ENCODE results near the gene FLNC. TPM values are rescaled to one million over a fixed set of nuclear protein-coding genes. Genes with fewer than 3 reads are reported as not detected.

FLNC gene
- 79.3 TPM for polyA plus RNA-seq (2012; ENCODE audit: insufficient read depth, insufficient read length, low read depth)

- Histone ChIP-seq H3K4me3 (ENCODE audit: low read depth, low read length) (peak within 1 kb of the TSS; percentile 88), H3K9me3 (no peaks in the 10 kb centered on the region), H3K36me3 (no peaks in the 10 kb centered on the region), H3K4me1 (peaks cover 23% of the 10 kb centered on the region), H3K27me3 (no peaks in the 10 kb centered on the region)
- TF ChIP-seq, protein P1, sequence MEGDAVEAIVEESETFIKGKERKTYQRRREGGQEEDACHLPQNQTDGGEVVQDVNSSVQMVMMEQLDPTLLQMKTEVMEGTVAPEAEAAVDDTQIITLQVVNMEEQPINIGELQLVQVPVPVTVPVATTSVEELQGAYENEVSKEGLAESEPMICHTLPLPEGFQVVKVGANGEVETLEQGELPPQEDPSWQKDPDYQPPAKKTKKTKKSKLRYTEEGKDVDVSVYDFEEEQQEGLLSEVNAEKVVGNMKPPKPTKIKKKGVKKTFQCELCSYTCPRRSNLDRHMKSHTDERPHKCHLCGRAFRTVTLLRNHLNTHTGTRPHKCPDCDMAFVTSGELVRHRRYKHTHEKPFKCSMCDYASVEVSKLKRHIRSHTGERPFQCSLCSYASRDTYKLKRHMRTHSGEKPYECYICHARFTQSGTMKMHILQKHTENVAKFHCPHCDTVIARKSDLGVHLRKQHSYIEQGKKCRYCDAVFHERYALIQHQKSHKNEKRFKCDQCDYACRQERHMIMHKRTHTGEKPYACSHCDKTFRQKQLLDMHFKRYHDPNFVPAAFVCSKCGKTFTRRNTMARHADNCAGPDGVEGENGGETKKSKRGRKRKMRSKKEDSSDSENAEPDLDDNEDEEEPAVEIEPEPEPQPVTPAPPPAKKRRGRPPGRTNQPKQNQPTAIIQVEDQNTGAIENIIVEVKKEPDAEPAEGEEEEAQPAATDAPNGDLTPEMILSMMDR (IDR thresholded peaks at IDR 0.05; ENCODE audit: low read depth, low read length) = no peak
- peak; percentile 57 for DNase-seq
Measured at GRCh38 chr7:128830231-128831177, at the start of gene FLNC. Gene FLNC (plus strand): TSS chr7:128830406. CDS start chr7:128830638, 232 bp downstream.

- Histone ChIP-seq H3K4me1 (peaks cover 5% of the 10 kb centered on the region; the same call in 1 of the 2 replicates), H3K27me3 (no peaks in the 10 kb centered on the region), H3K4me3 (ENCODE audit: low read depth, low read length) (no peak overlapping the region), H3K36me3 (no peaks in the 10 kb centered on the region), H3K9me3 (0 out of 2 replicates have a peak, but pooled peaks cover 2% of the 10 kb centered on the region)
- DNase-seq = no peak
- TF ChIP-seq, protein P1 (IDR thresholded peaks at IDR 0.05; ENCODE audit: low read depth, low read length) = no peak
Measured at GRCh38 chr7:128781126-128781525, 49.1 kb upstream of the FLNC start.

GRCh38 chr7:128781851-128782250 is 48.4 kb upstream of the FLNC start:
- Histone ChIP-seq H3K36me3 (no peaks in the 10 kb centered on the region), H3K4me1 (peaks cover 5% of the 10 kb centered on the region; the same call in 1 of the 2 replicates), H3K4me3 (ENCODE audit: low read depth, low read length) (no peak overlapping the region), H3K27me3 (no peaks in the 10 kb centered on the region), H3K9me3 (0 out of 2 replicates have a peak, but pooled peaks cover under 1% of the 10 kb centered on the region)
- no peak for DNase-seq
- TF ChIP-seq, protein P1 (IDR thresholded peaks at IDR 0.05; ENCODE audit: low read depth, low read length) = no peak

- Histone ChIP-seq H3K4me1 (peaks cover 5% of the 10 kb centered on the region; the same call in 1 of the 2 replicates), H3K27me3 (no peaks in the 10 kb centered on the region), H3K9me3 (no peaks in the 10 kb centered on the region), H3K4me3 (ENCODE audit: low read depth, low read length) (peak overlapping the region; percentile 60), H3K36me3 (no peaks in the 10 kb centered on the region)
- TF ChIP-seq, protein P1 (IDR thresholded peaks at IDR 0.05; ENCODE audit: low read depth, low read length) = no peak
- DNase-seq = peak; percentile 91
Measured at GRCh38 chr7:128783143-128783861, 46.9 kb upstream of the FLNC start.

DNA sequence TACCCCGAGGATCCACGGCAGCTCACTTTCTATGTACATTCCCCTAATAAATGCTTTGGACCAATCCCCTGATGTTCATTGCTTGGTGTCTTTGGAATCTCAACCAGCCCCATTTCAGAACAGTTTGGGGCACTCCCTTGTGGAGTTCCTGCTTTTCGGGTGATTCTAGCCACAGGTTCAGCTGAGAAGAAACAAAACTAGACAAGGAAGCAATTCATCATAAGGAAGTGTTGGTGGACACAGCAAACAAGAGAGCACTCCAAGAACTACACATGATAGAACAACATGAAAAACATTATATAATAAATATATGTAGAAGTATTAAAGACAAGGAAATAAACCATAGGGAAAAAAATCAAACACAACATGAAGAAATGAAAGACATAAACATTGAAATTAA is 44.5 kb upstream of the FLNC start:
- Histone ChIP-seq H3K27me3 (no peaks in the 10 kb centered on the region), H3K36me3 (no peaks in the 10 kb centered on the region), H3K9me3 (no peaks in the 10 kb centered on the region), H3K4me3 (ENCODE audit: low read depth, low read length) (no peak overlapping the region), H3K4me1 (peaks cover 5% of the 10 kb centered on the region; the same call in 1 of the 2 replicates)
- no peak for DNase-seq
- TF ChIP-seq, protein P1 (IDR thresholded peaks at IDR 0.05; ENCODE audit: low read depth, low read length) = no peak
